SK-N-SH (cell line): Measurements from ENCODE around the gene NOL4L.

Source experiments
- POLR2AphosphoS5 ChIP-seq: IDR thresholded peaks from 2 replicates; pipeline ENCODE4 v1.6.1; 2012; ENCODE audit warnings: low read depth, low read length
- RCOR1 ChIP-seq: fragments of 150-350 bp; IDR thresholded peaks from 2 replicates; pipeline ENCODE4 v1.6.1; 2017; ENCODE audit warnings: antibody characterized with exemption, low read length
- RFX5 ChIP-seq: IDR thresholded peaks from 2 replicates; pipeline ENCODE4 v1.6.1; 2012; ENCODE audit warnings: mild to moderate bottlenecking, improper control_type of control experiment, low read length
- RXRA ChIP-seq: IDR thresholded peaks from 2 replicates; pipeline ENCODE4 v1.4.0; 2012; ENCODE audit warnings: low read depth, mild to moderate bottlenecking, borderline replicate concordance
- TAF1 ChIP-seq: IDR thresholded peaks from 2 replicates; pipeline ENCODE4 v1.6.1; 2012; ENCODE audit warnings: low read depth, mild to moderate bottlenecking, low read length, moderate library complexity, borderline replicate concordance
- TF ChIP-seq, protein P1 (sequence below): fragments of 200-600 bp; sonication (generic); IDR thresholded peaks from 2 replicates; pipeline ENCODE4 v1.6.1; 2017; ENCODE audit warnings: antibody characterized with exemption, mild to moderate bottlenecking, moderate library complexity
- TF ChIP-seq, protein P2 (sequence below): IDR thresholded peaks from 2 replicates; pipeline ENCODE4 v1.6.1; 2012; ENCODE audit warnings: mild to moderate bottlenecking, low read depth, low read length, moderate library complexity
- TF ChIP-seq, protein P3 (sequence below): IDR thresholded peaks from 2 replicates; pipeline ENCODE4 v1.4.0; 2012; ENCODE audit warnings: low read depth, borderline replicate concordance

DNA sequence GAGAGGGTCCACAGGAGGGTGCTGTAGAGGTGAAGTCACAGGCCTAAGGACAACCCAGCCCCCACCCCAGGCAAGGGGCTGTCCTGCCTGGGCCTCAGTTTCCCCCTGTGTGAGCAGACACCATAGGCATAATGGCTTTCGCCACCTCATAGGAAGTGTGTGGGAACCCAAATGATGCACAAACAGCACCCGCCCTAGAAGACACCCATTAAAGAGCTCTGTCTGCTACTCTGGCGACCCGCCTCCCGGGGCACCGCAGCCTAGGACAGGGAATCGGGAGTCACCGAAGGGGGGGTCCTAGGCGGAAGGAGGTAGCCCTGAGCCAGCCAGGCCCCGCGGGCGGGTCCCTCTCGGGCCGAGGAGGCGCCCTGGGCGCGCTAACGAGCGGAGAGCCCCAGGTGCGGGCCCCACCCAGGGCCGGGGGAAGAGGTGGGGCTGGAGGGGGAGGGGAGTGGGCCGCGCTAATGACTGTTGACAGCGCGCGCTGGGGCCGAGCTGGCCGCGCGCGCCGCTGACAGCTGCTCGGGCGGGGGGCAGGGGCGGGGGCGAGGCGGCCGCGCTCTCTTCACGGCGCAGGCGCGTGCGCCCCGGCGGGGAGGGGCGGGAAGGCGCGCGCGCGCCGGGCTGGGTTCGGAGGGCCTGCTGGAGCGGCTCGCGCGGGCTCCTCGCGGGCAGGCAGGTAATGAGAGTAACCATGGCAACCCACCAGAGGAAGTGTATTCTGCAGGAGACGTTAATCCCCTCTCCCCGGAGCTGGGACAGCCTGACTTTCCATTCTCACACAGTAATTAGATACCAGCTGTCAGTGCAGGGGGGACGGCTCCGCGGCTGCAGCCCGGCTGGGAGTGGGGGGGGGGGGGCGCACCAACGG, 48.9 kb downstream of the NOL4L start:
- TF ChIP-seq, protein P1, sequence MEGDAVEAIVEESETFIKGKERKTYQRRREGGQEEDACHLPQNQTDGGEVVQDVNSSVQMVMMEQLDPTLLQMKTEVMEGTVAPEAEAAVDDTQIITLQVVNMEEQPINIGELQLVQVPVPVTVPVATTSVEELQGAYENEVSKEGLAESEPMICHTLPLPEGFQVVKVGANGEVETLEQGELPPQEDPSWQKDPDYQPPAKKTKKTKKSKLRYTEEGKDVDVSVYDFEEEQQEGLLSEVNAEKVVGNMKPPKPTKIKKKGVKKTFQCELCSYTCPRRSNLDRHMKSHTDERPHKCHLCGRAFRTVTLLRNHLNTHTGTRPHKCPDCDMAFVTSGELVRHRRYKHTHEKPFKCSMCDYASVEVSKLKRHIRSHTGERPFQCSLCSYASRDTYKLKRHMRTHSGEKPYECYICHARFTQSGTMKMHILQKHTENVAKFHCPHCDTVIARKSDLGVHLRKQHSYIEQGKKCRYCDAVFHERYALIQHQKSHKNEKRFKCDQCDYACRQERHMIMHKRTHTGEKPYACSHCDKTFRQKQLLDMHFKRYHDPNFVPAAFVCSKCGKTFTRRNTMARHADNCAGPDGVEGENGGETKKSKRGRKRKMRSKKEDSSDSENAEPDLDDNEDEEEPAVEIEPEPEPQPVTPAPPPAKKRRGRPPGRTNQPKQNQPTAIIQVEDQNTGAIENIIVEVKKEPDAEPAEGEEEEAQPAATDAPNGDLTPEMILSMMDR: no peak
- TF ChIP-seq RFX5 (no peak), POLR2AphosphoS5 (no peak), TAF1 (no peak), RCOR1 (no peak), RXRA (no peak)
- TF ChIP-seq, protein P2, sequence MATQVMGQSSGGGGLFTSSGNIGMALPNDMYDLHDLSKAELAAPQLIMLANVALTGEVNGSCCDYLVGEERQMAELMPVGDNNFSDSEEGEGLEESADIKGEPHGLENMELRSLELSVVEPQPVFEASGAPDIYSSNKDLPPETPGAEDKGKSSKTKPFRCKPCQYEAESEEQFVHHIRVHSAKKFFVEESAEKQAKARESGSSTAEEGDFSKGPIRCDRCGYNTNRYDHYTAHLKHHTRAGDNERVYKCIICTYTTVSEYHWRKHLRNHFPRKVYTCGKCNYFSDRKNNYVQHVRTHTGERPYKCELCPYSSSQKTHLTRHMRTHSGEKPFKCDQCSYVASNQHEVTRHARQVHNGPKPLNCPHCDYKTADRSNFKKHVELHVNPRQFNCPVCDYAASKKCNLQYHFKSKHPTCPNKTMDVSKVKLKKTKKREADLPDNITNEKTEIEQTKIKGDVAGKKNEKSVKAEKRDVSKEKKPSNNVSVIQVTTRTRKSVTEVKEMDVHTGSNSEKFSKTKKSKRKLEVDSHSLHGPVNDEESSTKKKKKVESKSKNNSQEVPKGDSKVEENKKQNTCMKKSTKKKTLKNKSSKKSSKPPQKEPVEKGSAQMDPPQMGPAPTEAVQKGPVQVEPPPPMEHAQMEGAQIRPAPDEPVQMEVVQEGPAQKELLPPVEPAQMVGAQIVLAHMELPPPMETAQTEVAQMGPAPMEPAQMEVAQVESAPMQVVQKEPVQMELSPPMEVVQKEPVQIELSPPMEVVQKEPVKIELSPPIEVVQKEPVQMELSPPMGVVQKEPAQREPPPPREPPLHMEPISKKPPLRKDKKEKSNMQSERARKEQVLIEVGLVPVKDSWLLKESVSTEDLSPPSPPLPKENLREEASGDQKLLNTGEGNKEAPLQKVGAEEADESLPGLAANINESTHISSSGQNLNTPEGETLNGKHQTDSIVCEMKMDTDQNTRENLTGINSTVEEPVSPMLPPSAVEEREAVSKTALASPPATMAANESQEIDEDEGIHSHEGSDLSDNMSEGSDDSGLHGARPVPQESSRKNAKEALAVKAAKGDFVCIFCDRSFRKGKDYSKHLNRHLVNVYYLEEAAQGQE: no peak
- TF ChIP-seq, protein P3, sequence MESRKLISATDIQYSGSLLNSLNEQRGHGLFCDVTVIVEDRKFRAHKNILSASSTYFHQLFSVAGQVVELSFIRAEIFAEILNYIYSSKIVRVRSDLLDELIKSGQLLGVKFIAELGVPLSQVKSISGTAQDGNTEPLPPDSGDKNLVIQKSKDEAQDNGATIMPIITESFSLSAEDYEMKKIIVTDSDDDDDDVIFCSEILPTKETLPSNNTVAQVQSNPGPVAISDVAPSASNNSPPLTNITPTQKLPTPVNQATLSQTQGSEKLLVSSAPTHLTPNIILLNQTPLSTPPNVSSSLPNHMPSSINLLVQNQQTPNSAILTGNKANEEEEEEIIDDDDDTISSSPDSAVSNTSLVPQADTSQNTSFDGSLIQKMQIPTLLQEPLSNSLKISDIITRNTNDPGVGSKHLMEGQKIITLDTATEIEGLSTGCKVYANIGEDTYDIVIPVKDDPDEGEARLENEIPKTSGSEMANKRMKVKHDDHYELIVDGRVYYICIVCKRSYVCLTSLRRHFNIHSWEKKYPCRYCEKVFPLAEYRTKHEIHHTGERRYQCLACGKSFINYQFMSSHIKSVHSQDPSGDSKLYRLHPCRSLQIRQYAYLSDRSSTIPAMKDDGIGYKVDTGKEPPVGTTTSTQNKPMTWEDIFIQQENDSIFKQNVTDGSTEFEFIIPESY: no peak
